SK-N-SH (cell line): Measurements from ENCODE around the gene TUFT1. TPM values are rescaled to one million over a fixed set of nuclear protein-coding genes. Genes with fewer than 3 reads are reported as not detected.

Experiments
- CTCF ChIA-PET: fragments of 300-600, 350-600 bp; formaldehyde crosslinking; extraction: SDS; loops from one replicate; lab custom pipeline; 2021; lab: Yijun Ruan, JAX
- POLR2A ChIA-PET: fragments of 350-600 bp; sonication (Branson Sonifier 250); formaldehyde crosslinking; extraction: SDS; loops from one replicate; lab custom pipeline; 2020; ENCODE audit warnings: antibody characterized with exemption, inconsistent platforms; lab: Yijun Ruan, JAX
- DNase-seq: peaks from one replicate; pipeline ENCODE4 v3.0.0; 2012
- H2AFZ ChIP-seq: fragments of 200-600 bp; sonication (generic); 2 replicates; pipeline ENCODE4 v1.8.1; 2016; ENCODE audit warnings: antibody characterized with exemption, mild to moderate bottlenecking, low read depth
- H3F3A ChIP-seq: fragments of 200-600 bp; sonication (generic); replicated peaks from 2 replicates; pipeline ENCODE3; 2016; ENCODE audit warnings: antibody characterized with exemption, mild to moderate bottlenecking; ENCODE audit not compliant: insufficient read depth
- H3K27ac ChIP-seq, 2 experiments: fragments of 200-500 bp in 1 of 2; fragments of 200-600 bp in 1 of 2; sonication (Bioruptor generic) in 1 of 2; sonication (generic), shearing (Covaris generic) in 1 of 2; 2 replicates each; pipeline versions ENCODE4 v1.5.1 to v1.6.1; 2014 to 2016; ENCODE audit warnings: low read depth in 2 of 2, inconsistent platforms in 1 of 2, low read length in 1 of 2, mild to moderate bottlenecking in 1 of 2, mixed read lengths in 1 of 2
- H3K27me3 ChIP-seq: fragments of 200-600 bp; sonication (generic), shearing (Covaris generic); 2 replicates; pipeline ENCODE4 v1.6.1; 2016; ENCODE audit warnings: mixed run types; ENCODE audit not compliant: insufficient read depth
- H3K36me3 ChIP-seq, 2 experiments: fragments of 200-500 bp in 1 of 2; fragments of 200-600 bp in 1 of 2; sonication (Bioruptor generic) in 1 of 2; sonication (generic) in 1 of 2; replicated peaks in 1 of 2; 2 replicates each; pipeline versions ENCODE3 to v1.5.1; 2014 to 2016; ENCODE audit warnings: low read length in 1 of 2, mild to moderate bottlenecking in 1 of 2; ENCODE audit not compliant: insufficient read depth in 2 of 2, control insufficient read depth in 1 of 2
- H3K4me1 ChIP-seq, 2 experiments: fragments of 200-500 bp in 1 of 2; fragments of 200-600 bp in 1 of 2; sonication (Bioruptor generic) in 1 of 2; sonication (generic), shearing (Covaris generic) in 1 of 2; 2 replicates each; pipeline versions ENCODE4 v1.5.1 to v1.6.1; 2014 to 2016; ENCODE audit warnings: low read depth in 1 of 2, low read length in 1 of 2, mixed run types in 1 of 2; ENCODE audit not compliant: insufficient read depth in 2 of 2, control insufficient read depth in 1 of 2
- H3K4me2 ChIP-seq: fragments of 200-600 bp; sonication (generic), shearing (Covaris generic); 2 replicates; pipeline ENCODE4 v1.6.1; 2017; ENCODE audit warnings: mixed run types
- H3K4me3 ChIP-seq, 2 experiments: fragments of 200-500 bp in 1 of 2; fragments of 200-600 bp in 1 of 2; sonication (Bioruptor generic) in 1 of 2; sonication (generic), shearing (Covaris generic) in 1 of 2; 2 replicates each; pipeline versions ENCODE4 v1.5.1 to v1.8.1; 2014 to 2016; ENCODE audit warnings: low read depth in 2 of 2, inconsistent platforms in 1 of 2, low read length in 1 of 2, mild to moderate bottlenecking in 1 of 2, mixed read lengths in 1 of 2, moderate library complexity in 1 of 2
- H3K79me2 ChIP-seq: fragments of 200-600 bp; sonication (generic); 2 replicates; pipeline ENCODE4 v1.8.1; 2017; ENCODE audit warnings: mild to moderate bottlenecking; ENCODE audit not compliant: insufficient read depth
- H3K9ac ChIP-seq: fragments of 200-600 bp; sonication (generic); 2 replicates; pipeline ENCODE4 v1.6.1; 2017; ENCODE audit warnings: mixed run types
- H3K9me2 ChIP-seq: fragments of 200-600 bp; sonication (generic); 2 replicates; pipeline ENCODE4 v1.6.1; 2017; ENCODE audit warnings: mixed run types
- H3K9me3 ChIP-seq: fragments of 200-600 bp; sonication (generic); 2 replicates; pipeline ENCODE4 v1.6.1; 2017; ENCODE audit warnings: mixed run types, mild to moderate bottlenecking, moderate library complexity
- H4K20me1 ChIP-seq: fragments of 200-600 bp; sonication (generic); 2 replicates; pipeline ENCODE4 v1.6.1; 2017; ENCODE audit warnings: mild to moderate bottlenecking, mixed run types; ENCODE audit not compliant: insufficient read depth
- EZH2phosphoT487 ChIP-seq: fragments of 200-600 bp; sonication (generic); IDR thresholded peaks from 2 replicates; pipeline ENCODE4 v1.6.1; 2017; ENCODE audit warnings: low read depth, mixed run types, mild to moderate bottlenecking, antibody characterized with exemption, moderate library complexity, borderline replicate concordance
- FOSL2 ChIP-seq: IDR thresholded peaks from 2 replicates; pipeline ENCODE4 v1.4.0; 2012; ENCODE audit warnings: low read depth, mild to moderate bottlenecking, moderate library complexity, borderline replicate concordance
- MXI1 ChIP-seq: IDR thresholded peaks from 2 replicates; pipeline ENCODE4 v1.6.1; 2012; ENCODE audit warnings: mild to moderate bottlenecking, low read depth, low read length, improper control_type of control experiment
- RAD21 ChIP-seq: IDR thresholded peaks from 2 replicates; pipeline ENCODE4 v1.6.1; 2012; ENCODE audit warnings: mild to moderate bottlenecking, low read length
- REST ChIP-seq: IDR thresholded peaks from 2 replicates; pipeline ENCODE4 v1.6.1; 2012; ENCODE audit warnings: mild to moderate bottlenecking, low read depth, low read length, moderate library complexity
- RFX5 ChIP-seq: IDR thresholded peaks from 2 replicates; pipeline ENCODE4 v1.6.1; 2012; ENCODE audit warnings: mild to moderate bottlenecking, improper control_type of control experiment, low read length
- TAF1 ChIP-seq: IDR thresholded peaks from 2 replicates; pipeline ENCODE4 v1.6.1; 2012; ENCODE audit warnings: low read depth, mild to moderate bottlenecking, low read length, moderate library complexity, borderline replicate concordance
- TCF12 ChIP-seq: IDR thresholded peaks from 2 replicates; pipeline ENCODE4 v1.4.0; 2012
- USF2 ChIP-seq: fragments of 150-350 bp; IDR thresholded peaks from 2 replicates; pipeline ENCODE4 v1.6.1; 2017; ENCODE audit warnings: antibody characterized with exemption, low read length, low read depth, borderline replicate concordance
- WGBS: methylation state at CpG from one replicate; pipeline ENCODE4 v1.1.6; 2017; ENCODE audit warnings: low lambda C conversion rate; 5-methylcytosine and 5-hydroxymethylcytosine counted together
- polyA plus RNA-seq, 3 experiments: library from polyadenylated mRNA; depleted of rRNA; stranded (reverse); fragments of >200 nt; gene quantifications; 2 replicates each; pipeline ENCODE4 v1.2.3, GENCODE V29; 2012

Gene TUFT1
- polyA plus RNA-seq, 1 of the 3 experiments (the other 2 are of a cell fraction): 20.6 TPM

DNA sequence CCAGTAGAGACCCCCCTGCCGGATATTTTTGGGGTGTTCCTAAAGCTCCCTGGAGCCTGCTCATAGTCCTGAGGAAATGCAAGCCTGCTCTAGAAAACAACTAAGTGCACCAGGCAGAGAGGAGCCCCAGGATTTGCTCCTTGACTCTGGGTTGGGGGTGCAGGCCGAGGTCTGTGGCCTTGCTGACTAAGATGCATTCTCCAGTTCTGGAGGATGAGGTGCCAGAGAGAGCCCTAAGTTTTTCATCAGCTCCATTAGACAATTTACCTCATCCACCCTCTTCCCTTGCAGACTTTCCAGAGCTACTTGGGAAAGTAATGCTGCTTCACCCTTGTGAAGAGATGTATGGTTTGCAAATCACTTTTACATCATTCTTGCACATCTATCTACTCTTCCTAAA, 9.1 kb downstream of the TUFT1 start:
- POLR2A ChIA-PET: no interaction called here
- H3K36me3 ChIP-seq: no peaks in the 10 kb centered on the region
- H3K4me3 ChIP-seq: no peak overlapping the region
- H3K9me2 ChIP-seq: no peaks in the 10 kb centered on the region
- H3K9me3 ChIP-seq: no peaks in the 10 kb centered on the region
- peaks cover 10% of the 10 kb centered on the region; the same call in 1 of the 2 replicates for H4K20me1 ChIP-seq
- DNase-seq: no peak
- peaks cover 9 to 34% of the 10 kb centered on the region in 2 experiments; a peak in 3 of 4 replicates for H3K4me1 ChIP-seq
- no peaks in the 10 kb centered on the region for H3K27me3 ChIP-seq
- H3F3A ChIP-seq: peaks cover 28% of the 10 kb centered on the region
- TF ChIP-seq RFX5 (no peak), REST (no peak), RAD21 (no peak), MXI1 (no peak), TAF1 (no peak), FOSL2 (no peak), EZH2phosphoT487 (no peak)
- WGBS: 61% methylated on average over 2 of the region's 2 CpGs
- no peak overlapping the region for H2AFZ ChIP-seq
- peak overlapping the region; percentile 56 for H3K4me2 ChIP-seq
- H3K79me2 ChIP-seq: peaks cover 96% of the 10 kb centered on the region
- peak overlapping the region; percentile 12 to 73; a peak in 3 of 4 replicates for H3K27ac ChIP-seq
- CTCF ChIA-PET: interaction anchor here (1.0 to 2.1 kb wide), 5 partner anchors 8 to 214 kb away, joined by 3 to 7 read pairs (median 4); partner anchors contain the start of genes MRPL9 and TUFT1
- peak overlapping the region; percentile 13; the same call in 1 of the 2 replicates for H3K9ac ChIP-seq

DNA sequence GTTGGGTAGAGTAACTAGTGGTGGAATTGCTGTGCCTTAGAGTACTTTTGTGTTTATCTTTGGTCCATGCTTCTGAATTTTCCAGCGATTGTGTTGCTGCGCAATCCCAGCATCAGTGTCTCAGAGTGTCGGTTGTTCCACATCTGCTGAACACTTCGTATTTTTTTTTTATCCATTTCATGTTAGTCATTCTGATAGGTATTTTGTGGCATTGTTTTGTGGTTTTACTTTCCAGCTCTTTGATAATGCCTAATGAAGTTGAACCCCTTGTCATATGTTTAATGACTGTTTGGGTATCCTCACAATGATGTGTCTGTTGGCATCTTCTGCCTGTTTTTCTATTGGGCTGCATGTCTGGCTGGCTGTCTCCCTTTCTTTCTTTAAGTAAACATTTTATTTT, 13.6 kb downstream of the TUFT1 start:
- WGBS: 70% methylated on average over 4 of the region's 4 CpGs
- H2AFZ ChIP-seq: no peak overlapping the region
- H4K20me1 ChIP-seq: peaks cover 15% of the 10 kb centered on the region
- H3F3A ChIP-seq: peaks cover 10% of the 10 kb centered on the region
- H3K9me3 ChIP-seq: no peaks in the 10 kb centered on the region
- no peaks in the 10 kb centered on the region for H3K9me2 ChIP-seq
- no peak overlapping the region for H3K9ac ChIP-seq
- no peaks in the 10 kb centered on the region for H3K36me3 ChIP-seq
- POLR2A ChIA-PET: no interaction called here
- CTCF ChIA-PET: no interaction called here
- H3K4me3 ChIP-seq: no peak overlapping the region
- peaks cover 0 to 9% of the 10 kb centered on the region in 2 experiments; a peak in 3 of 4 replicates for H3K4me1 ChIP-seq
- DNase-seq: no peak
- H3K27ac ChIP-seq: no peak overlapping the region
- H3K4me2 ChIP-seq: no peak overlapping the region
- peaks cover 91% of the 10 kb centered on the region for H3K79me2 ChIP-seq
- H3K27me3 ChIP-seq: no peaks in the 10 kb centered on the region
- TF ChIP-seq FOSL2: 0 out of 2 replicates have a peak, but pooled peaks have one; percentile 23
- peak; percentile 71 for TF ChIP-seq TCF12
- no peak for TF ChIP-seq USF2
